ENCODE data around the gene C6orf141. TPM values are rescaled to one million over a fixed set of nuclear protein-coding genes. Genes with fewer than 3 reads are reported as not detected.

The C6orf141 gene
- polyA plus RNA-seq, 1 donor (not counting 4 experiments of a cell fraction or from before 2014, with no cell fraction given): 51.6 TPM

DNA sequence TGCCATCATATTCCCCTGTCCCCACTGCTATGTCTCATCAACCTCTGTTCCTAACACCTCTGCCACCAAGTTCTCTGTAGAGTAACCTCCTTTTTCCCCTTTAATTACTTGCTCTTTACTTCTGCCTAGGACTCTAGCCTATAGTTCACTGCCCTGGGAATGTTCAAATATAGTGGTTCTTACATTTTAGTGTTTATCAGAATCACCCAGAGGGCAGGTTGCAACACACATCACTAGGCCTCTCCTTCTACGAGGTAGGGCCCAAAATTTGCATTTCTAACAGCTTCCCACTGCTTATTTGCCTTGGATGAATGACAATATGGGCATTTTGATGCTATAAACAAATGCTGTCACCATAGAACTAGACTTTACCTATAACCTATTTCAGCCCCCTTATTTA is 23.1 kb upstream of the C6orf141 start:
- no peak for FAIRE-seq

GRCh38 chr6:49528571-49528970 is 21.9 kb upstream of the C6orf141 start:
- Histone ChIP-seq H3K27ac (ENCODE audit: control insufficient read depth, insufficient read depth, low read length) (peak overlapping the region; percentile 42), H3K4me2 (ENCODE audit: control insufficient read depth, extremely low read depth, insufficient read depth, low read depth, low read length) (peak overlapping the region; percentile 31), H3K9me3 (ENCODE audit: control insufficient read depth, low read depth, low read length) (no peaks in the 10 kb centered on the region), H4K20me1 (ENCODE audit: control insufficient read depth, extremely low read depth, insufficient read depth, low read length) (no peaks in the 10 kb centered on the region), H3K36me3 (ENCODE audit: control insufficient read depth in 2 of 2, extremely low read depth in 1 of 2, insufficient read depth in 2 of 2, low read length in 2 of 2) (no peaks in the 10 kb centered on the region), H3K9ac (ENCODE audit: control insufficient read depth, extremely low read depth, insufficient read depth, low read length) (no peak overlapping the region), H3K9me1 (ENCODE audit: control insufficient read depth, extremely low read depth, insufficient read depth, low read length) (no peaks in the 10 kb centered on the region), H3K79me2 (ENCODE audit: control insufficient read depth, insufficient read depth, low read length) (no peaks in the 10 kb centered on the region), H3K4me1 (ENCODE audit: control insufficient read depth, extremely low read depth, insufficient read depth, low read length) (peaks cover 20% of the 10 kb centered on the region), H3K27me3 (ENCODE audit: control insufficient read depth, extremely low read depth, insufficient read depth, low read length) (no peaks in the 10 kb centered on the region), H2AFZ (ENCODE audit: control insufficient read depth, low read length) (no peak overlapping the region), H3K4me3 (ENCODE audit: control insufficient read depth in 2 of 3, extremely low read depth in 1 of 3, insufficient read depth in 2 of 3, low read depth in 1 of 3, low read length in 3 of 3) (no peak overlapping the region)
- no peak for DNase-seq (ENCODE audit: low read depth, low spot score)
- peak; percentile 86 for FAIRE-seq
- TF ChIP-seq EZH2 (IDR thresholded peaks at IDR 0.05; ENCODE audit: low read length): no peak
- no peak for TF ChIP-seq CTCF (optimal IDR thresholded peaks at IDR 0.05 in 1 of 3, IDR thresholded peaks at IDR 0.05 in 1 of 3, conservative IDR thresholded peaks at IDR 0.05 in 1 of 3; ENCODE audit: extremely low read depth in 1 of 3, insufficient read depth in 2 of 3, low read length in 3 of 3)
- dilution Hi-C loops (cut with MboI; ENCODE audit: extremely low pct_ligation_motif_present, low sequenced_read_pairs): no loop called here

More for the DNA sequence above, 23.1 kb upstream of the C6orf141 start:
- no peaks in the 10 kb centered on the region for H4K20me1 ChIP-seq (ENCODE audit: control insufficient read depth, extremely low read depth, insufficient read depth, low read length)
- no peak for DNase-seq (ENCODE audit: low read depth, low spot score)
- no peaks in the 10 kb centered on the region for H3K79me2 ChIP-seq (ENCODE audit: control insufficient read depth, insufficient read depth, low read length)
- no peak overlapping the region for H2AFZ ChIP-seq (ENCODE audit: control insufficient read depth, low read length)
- H3K27ac ChIP-seq (ENCODE audit: control insufficient read depth, insufficient read depth, low read length): no peak overlapping the region
- no peak overlapping the region for H3K4me2 ChIP-seq (ENCODE audit: control insufficient read depth, extremely low read depth, insufficient read depth, low read depth, low read length)
- no peak overlapping the region for H3K4me3 ChIP-seq (ENCODE audit: control insufficient read depth in 2 of 3, extremely low read depth in 1 of 3, insufficient read depth in 2 of 3, low read depth in 1 of 3, low read length in 3 of 3)
- H3K36me3 ChIP-seq (ENCODE audit: control insufficient read depth in 2 of 2, extremely low read depth in 1 of 2, insufficient read depth in 2 of 2, low read length in 2 of 2): no peaks in the 10 kb centered on the region
- TF ChIP-seq EZH2 (IDR thresholded peaks at IDR 0.05; ENCODE audit: low read length): no peak
- no peak for TF ChIP-seq CTCF (optimal IDR thresholded peaks at IDR 0.05 in 1 of 3, IDR thresholded peaks at IDR 0.05 in 1 of 3, conservative IDR thresholded peaks at IDR 0.05 in 1 of 3; ENCODE audit: extremely low read depth in 1 of 3, insufficient read depth in 2 of 3, low read length in 3 of 3)
- H3K9me3 ChIP-seq (ENCODE audit: control insufficient read depth, low read depth, low read length): no peaks in the 10 kb centered on the region
- dilution Hi-C loops (cut with MboI; ENCODE audit: extremely low pct_ligation_motif_present, low sequenced_read_pairs): no loop called here
- peaks cover 20% of the 10 kb centered on the region for H3K4me1 ChIP-seq (ENCODE audit: control insufficient read depth, extremely low read depth, insufficient read depth, low read length)
- H3K27me3 ChIP-seq (ENCODE audit: control insufficient read depth, extremely low read depth, insufficient read depth, low read length): no peaks in the 10 kb centered on the region
- no peaks in the 10 kb centered on the region for H3K9me1 ChIP-seq (ENCODE audit: control insufficient read depth, extremely low read depth, insufficient read depth, low read length)
- H3K9ac ChIP-seq (ENCODE audit: control insufficient read depth, extremely low read depth, insufficient read depth, low read length): no peak overlapping the region

All from keratinocyte (primary cell).